Peyer's patch (tissue), 4 donors: ENCODE data around the gene PROX1. TPM values are rescaled to one million over a fixed set of nuclear protein-coding genes. Genes with fewer than 3 reads are reported as not detected.

ENCODE experiments used
- DNase-seq, 3 donors: peaks; one replicate each; pipeline ENCODE4 v3.0.0-alpha.2; 2017 to 2019
- H3K27ac ChIP-seq, 4 donors: fragments of 200-600 bp; sonication (generic); one replicate each; pipeline ENCODE4 v1.5.1; 2016 to 2019
- H3K27me3 ChIP-seq, 2 donors: fragments of 200-600 bp; sonication (generic); one replicate each; pipeline ENCODE4 v1.5.1; 2019
- H3K36me3 ChIP-seq, 3 donors: fragments of 200-600 bp; sonication (generic); one replicate each; pipeline ENCODE4 v1.5.1; 2016 to 2019
- H3K4me1 ChIP-seq, 4 donors: fragments of 200-600 bp; sonication (generic); one replicate each; pipeline ENCODE4 v1.5.1; 2016 to 2019
- H3K4me3 ChIP-seq, 4 donors: fragments of 200-600 bp; sonication (generic); 1 replicate in 3 of 4; 2 replicates in 1 of 4; pipeline ENCODE4 v1.5.1; 2016 to 2019; ENCODE audit warnings: mild to moderate bottlenecking in 1 of 4
- H3K9me3 ChIP-seq, 4 donors: fragments of 200-600 bp; sonication (generic); one replicate each; pipeline ENCODE4 v1.5.1; 2016 to 2019; ENCODE audit warnings: mild to moderate bottlenecking in 1 of 4
- POLR2A ChIP-seq, 2 donors: fragments of 450-650 bp; IDR thresholded peaks; one replicate each; pipeline ENCODE4 v1.5.1; 2017; ENCODE audit warnings: antibody characterized with exemption in 2 of 2, mild to moderate bottlenecking in 2 of 2, moderate library complexity in 2 of 2
- total RNA-seq, 4 donors: library from RNA; depleted of rRNA; stranded (reverse); fragments of >200 nt; gene quantifications; one replicate each; pipeline ENCODE4 v1.1.0, GENCODE V29; 2016
- TF ChIP-seq, protein P1 (sequence below), 6 experiments: fragments of 450-650 bp in 4 of 6; fragments of 200-600 bp in 2 of 6; sonication (generic) in 1 of 6; IDR thresholded peaks; one replicate each; pipeline ENCODE4 v1.5.1; 2017 to 2019; ENCODE audit warnings: antibody characterized with exemption in 6 of 6, mild to moderate bottlenecking in 3 of 6, moderate library complexity in 1 of 6

The PROX1 gene
- total RNA-seq, 4 donors from 2014 or later = 7.4 to 26.4 (median 13.7) TPM

GRCh38 chr1:214039394-214040018, 51.7 kb downstream of the PROX1 start:
- Histone ChIP-seq H3K27ac (no peak overlapping the region), H3K27me3 (no peaks in the 10 kb centered on the region), H3K36me3 (no peaks in the 10 kb centered on the region), H3K9me3 (no peaks in the 10 kb centered on the region), H3K4me3 (no peak overlapping the region), H3K4me1 (no peaks in the 10 kb centered on the region)
- TF ChIP-seq POLR2A (IDR thresholded peaks at IDR 0.05) = no peak
- TF ChIP-seq, protein P1, sequence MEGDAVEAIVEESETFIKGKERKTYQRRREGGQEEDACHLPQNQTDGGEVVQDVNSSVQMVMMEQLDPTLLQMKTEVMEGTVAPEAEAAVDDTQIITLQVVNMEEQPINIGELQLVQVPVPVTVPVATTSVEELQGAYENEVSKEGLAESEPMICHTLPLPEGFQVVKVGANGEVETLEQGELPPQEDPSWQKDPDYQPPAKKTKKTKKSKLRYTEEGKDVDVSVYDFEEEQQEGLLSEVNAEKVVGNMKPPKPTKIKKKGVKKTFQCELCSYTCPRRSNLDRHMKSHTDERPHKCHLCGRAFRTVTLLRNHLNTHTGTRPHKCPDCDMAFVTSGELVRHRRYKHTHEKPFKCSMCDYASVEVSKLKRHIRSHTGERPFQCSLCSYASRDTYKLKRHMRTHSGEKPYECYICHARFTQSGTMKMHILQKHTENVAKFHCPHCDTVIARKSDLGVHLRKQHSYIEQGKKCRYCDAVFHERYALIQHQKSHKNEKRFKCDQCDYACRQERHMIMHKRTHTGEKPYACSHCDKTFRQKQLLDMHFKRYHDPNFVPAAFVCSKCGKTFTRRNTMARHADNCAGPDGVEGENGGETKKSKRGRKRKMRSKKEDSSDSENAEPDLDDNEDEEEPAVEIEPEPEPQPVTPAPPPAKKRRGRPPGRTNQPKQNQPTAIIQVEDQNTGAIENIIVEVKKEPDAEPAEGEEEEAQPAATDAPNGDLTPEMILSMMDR (IDR thresholded peaks at IDR 0.05) = no peak
- DNase-seq = no peak

DNA sequence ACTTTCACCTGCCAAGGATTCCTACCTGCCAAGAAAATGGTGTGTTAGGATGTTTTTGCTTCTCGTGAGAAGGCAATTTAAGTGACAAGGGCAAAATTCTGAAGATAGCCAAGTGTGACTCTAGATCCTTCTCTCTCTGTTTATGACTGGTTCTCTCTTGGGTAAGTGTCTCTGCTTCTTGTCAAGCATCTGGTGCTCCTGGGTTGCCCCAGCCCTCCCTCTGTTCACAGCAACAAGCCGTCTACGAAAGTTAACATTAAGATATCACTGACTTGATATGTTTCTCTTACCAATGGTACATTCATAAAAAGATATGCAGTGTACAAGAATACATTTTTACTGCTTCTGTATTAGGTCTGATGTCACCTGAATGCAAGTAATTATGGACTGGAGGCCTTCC, 55.4 kb downstream of the PROX1 start:
- no peak for TF ChIP-seq POLR2A (IDR thresholded peaks at IDR 0.05)
- TF ChIP-seq, protein P1 (IDR thresholded peaks at IDR 0.05) = no peak
- Histone ChIP-seq H3K36me3 (no peaks in the 10 kb centered on the region), H3K27me3 (no peaks in the 10 kb centered on the region), H3K4me1 (no peaks in the 10 kb centered on the region), H3K9me3 (no peaks in the 10 kb centered on the region), H3K27ac (no peak overlapping the region), H3K4me3 (no peak overlapping the region)
- no peak for DNase-seq

DNA sequence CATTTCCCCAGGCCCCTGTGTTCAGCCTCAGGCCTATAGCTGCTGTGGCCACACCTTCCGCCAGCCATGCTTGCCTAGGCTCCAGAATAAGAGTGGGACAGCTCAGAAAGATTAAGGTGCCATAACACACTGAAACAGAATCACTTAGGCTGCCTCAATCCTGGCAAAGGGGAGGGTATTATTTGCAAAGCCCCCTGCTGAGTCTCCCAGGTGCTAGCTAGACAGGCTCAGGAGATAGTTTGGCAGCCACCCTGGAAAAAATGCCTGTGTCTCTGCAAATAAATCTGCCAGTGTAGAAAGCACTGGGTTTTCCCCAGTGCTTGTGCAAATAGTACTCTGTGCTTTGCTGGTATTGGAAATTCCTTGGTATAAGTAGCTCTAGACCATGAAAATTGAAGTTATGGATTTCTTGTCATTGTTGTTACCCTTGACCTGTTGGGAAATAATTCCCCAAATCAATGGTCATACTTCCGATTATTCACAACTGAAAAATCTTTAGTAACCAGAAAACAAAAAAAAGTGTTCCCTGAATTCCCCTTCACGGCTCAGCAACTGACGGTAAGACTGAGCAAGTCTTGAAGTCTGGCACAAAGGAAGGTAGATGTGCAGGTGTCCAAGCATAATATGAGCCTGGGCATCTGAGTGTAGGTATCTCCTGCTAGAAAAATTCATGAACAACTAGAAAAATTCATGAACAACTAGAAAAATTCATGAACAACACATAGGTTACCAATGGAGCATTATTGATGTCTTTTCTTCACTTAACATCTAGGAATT, 56.9 kb downstream of the PROX1 start:
- TF ChIP-seq POLR2A (IDR thresholded peaks at IDR 0.05) = no peak
- TF ChIP-seq, protein P1 (IDR thresholded peaks at IDR 0.05) = no peak
- no peak for DNase-seq
- H3K27me3 ChIP-seq = no peaks in the 10 kb centered on the region
- no peak overlapping the region for H3K4me3 ChIP-seq
- no peak overlapping the region for H3K27ac ChIP-seq
- no peaks in the 10 kb centered on the region for H3K36me3 ChIP-seq
- no peaks in the 10 kb centered on the region for H3K9me3 ChIP-seq
- H3K4me1 ChIP-seq = no peaks in the 10 kb centered on the region

DNA sequence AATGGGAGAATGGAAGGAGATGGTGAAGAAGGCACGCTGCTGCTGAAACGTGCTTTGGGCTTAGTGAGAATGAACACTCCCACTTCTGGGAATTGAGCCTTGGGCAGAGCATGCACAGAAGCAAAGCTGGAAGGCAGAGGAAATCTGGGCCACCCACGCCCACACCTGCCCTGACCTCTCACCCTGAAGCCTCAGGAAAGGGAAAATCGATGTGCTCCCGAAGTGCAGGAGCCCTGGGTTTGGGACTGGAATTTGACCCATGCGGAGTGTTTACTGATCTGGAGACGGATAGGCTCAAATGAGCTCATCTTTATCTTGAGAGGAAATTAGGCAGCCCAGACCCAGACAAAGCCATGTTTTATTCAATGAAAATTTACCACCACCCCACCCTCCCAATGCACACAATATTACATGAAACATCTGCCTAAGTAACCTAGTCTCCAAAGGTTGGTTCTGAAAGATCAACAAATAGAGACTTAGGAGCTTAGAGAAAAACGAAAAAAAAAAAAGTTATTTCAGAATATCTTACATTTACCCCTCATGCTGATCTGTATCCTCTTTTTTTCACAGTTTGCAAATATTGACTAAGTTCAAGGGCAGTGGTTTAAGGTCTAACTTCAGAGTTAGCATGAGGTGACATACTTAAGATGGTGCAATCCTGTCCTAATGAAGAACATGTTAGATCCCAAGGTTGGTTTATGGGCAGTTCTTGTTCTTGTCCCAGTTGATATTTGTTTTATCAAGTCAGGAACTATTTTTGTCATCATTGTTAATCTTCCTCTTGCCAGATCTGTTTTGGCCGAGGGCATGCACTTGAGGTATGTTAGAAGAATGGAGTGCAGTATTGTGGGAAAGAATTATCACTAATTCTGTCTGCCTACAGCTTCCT, 63.0 kb downstream of the PROX1 start:
- H3K9me3 ChIP-seq = no peaks in the 10 kb centered on the region
- no peak for DNase-seq
- H3K27me3 ChIP-seq = no peaks in the 10 kb centered on the region
- H3K27ac ChIP-seq = no peak overlapping the region
- no peak overlapping the region for H3K4me3 ChIP-seq
- TF ChIP-seq POLR2A (IDR thresholded peaks at IDR 0.05) = no peak
- H3K36me3 ChIP-seq = no peaks in the 10 kb centered on the region
- no peaks in the 10 kb centered on the region for H3K4me1 ChIP-seq

DNA sequence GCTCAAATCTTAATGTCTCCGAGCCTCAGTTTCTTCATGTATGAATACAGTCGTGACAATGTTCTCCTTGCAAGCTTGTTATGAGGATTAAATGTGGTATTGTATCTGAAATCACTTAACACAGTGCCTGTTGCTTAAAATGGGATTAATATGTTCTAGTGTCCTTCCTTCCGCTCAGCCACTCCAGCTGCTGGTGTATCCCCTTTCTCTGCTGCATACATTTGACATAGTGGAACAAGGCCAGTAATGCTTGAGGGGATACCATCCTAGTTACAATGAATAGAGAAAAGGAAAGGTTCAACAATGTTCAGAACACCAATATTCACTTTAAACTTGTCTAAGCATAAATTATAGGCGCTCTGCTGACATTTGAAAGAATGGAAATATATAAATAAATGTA, 64.0 kb downstream of the PROX1 start:
- no peaks in the 10 kb centered on the region for H3K36me3 ChIP-seq
- H3K4me3 ChIP-seq = no peak overlapping the region
- H3K27ac ChIP-seq = no peak overlapping the region
- no peak for TF ChIP-seq POLR2A (IDR thresholded peaks at IDR 0.05)
- no peaks in the 10 kb centered on the region for H3K9me3 ChIP-seq
- no peaks in the 10 kb centered on the region for H3K4me1 ChIP-seq
- no peak for DNase-seq
- H3K27me3 ChIP-seq = no peaks in the 10 kb centered on the region

GRCh38 chr1:214058076-214058475, 70.3 kb downstream of the PROX1 start:
- no peaks in the 10 kb centered on the region for H3K36me3 ChIP-seq
- no peaks in the 10 kb centered on the region for H3K9me3 ChIP-seq
- TF ChIP-seq, protein P1 (IDR thresholded peaks at IDR 0.05) = no peak
- no peak for TF ChIP-seq POLR2A (IDR thresholded peaks at IDR 0.05)
- no peaks in the 10 kb centered on the region for H3K4me1 ChIP-seq
- H3K27me3 ChIP-seq = no peaks in the 10 kb centered on the region
- no peak overlapping the region for H3K27ac ChIP-seq
- no peak overlapping the region for H3K4me3 ChIP-seq
- no peak for DNase-seq
